Thoracic aorta endothelial cell (primary cell): ENCODE data around the gene UBA3. TPM values are rescaled to one million over a fixed set of nuclear protein-coding genes. Genes with fewer than 3 reads are reported as not detected.

Experiments
- small RNA-seq: library from RNA; depleted of rRNA; stranded (forward); fragments of <200 nt; gene quantifications from one replicate; pipeline ENCODE3, GENCODE V24; 2012
- total RNA-seq: library from RNA; depleted of rRNA; stranded (reverse); fragments of >200 nt; gene quantifications from 2 replicates; pipeline ENCODE4 v1.2.3, GENCODE V29; 2012

The UBA3 gene
- total RNA-seq = 103 and 113 TPM in 2 replicates

DNA sequence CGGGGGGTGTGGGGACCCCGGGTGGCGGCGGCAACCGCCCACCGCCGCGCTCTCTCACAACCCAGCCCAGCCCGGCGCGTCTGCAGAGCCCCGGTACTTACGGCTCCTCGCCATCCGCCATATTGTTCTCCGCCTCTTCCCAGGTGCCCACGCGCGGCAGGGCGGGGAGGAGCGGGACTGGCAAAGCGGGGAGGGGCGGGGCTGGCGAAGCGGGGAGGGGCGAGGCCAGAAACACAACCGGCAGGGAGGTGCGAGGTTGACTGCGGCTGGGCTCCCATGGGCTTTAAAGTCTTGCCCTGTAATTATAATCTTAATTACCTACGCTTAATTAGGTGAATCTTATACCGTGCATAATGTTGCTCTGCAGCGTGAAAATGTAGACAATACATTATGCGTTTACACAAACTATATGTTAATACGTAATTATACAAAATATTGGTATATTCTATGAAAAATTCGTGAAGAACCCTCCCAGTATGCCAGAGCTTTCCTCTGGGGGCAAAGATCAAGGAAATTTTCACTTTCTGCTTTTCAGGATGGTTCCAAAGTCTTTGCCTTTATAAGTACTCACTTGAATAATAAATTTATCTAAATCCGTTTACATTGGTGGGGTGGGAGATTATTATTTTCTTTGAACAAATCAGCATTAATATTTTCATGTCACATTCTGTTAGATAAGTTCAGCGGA is at the start of gene UBA3:
Gene UBA3, minus strand, starts transcription at position 133 of the 688 bp plus-strand sequence. Its CDS starts 12 bp downstream, at position 121.

GRCh38 chr3:69122403-69122802 is 42.2 kb upstream of the UBA3 start, which contains the start of gene LMOD3:
TSS of gene LMOD3 (minus strand) at chr3:69122595. CDS start at chr3:69122386, 209 bp downstream.

DNA sequence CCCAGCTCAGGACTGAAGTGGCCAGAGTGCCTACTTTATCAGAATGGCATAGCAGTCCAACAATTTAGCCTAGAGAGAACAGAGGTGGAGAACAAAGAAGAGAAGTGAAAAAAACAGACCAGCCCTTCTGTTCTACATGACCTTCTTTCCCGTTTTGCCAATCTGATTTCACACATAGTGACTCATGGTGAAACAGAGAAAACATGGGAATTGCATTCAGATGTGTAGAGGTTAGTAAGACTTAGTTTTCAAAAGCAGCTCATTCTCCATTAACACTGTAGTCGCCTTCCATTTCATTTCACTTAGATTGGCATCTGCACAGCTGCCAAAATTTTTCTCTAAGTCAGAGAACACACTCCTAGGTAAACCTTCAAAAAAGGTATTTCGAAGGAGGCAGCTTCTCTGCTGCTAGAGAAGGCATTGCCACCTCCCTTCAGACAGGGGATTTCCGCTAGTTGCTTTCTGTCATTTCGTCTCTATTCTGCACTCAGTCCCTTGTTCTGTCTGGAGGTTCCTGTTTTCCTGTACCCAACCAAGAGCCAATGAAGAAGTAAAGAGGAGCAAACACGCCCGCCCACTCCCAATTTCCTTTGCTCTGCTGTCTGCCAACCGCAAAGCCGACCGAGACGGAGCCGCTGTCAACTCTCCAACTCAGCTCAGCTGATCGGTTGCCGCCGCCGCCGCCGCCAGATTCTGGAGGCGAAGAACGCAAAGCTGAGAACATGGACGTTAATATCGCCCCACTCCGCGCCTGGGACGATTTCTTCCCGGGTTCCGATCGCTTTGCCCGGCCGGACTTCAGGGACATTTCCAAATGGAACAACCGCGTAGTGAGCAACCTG is 4.4 kb upstream of the UBA3 start, which contains the start of gene ARL6IP5:
Gene ARL6IP5, plus strand, starts transcription at position 612 of the 842 bp plus-strand sequence. Its CDS starts 111 bp downstream, at position 723.

DNA sequence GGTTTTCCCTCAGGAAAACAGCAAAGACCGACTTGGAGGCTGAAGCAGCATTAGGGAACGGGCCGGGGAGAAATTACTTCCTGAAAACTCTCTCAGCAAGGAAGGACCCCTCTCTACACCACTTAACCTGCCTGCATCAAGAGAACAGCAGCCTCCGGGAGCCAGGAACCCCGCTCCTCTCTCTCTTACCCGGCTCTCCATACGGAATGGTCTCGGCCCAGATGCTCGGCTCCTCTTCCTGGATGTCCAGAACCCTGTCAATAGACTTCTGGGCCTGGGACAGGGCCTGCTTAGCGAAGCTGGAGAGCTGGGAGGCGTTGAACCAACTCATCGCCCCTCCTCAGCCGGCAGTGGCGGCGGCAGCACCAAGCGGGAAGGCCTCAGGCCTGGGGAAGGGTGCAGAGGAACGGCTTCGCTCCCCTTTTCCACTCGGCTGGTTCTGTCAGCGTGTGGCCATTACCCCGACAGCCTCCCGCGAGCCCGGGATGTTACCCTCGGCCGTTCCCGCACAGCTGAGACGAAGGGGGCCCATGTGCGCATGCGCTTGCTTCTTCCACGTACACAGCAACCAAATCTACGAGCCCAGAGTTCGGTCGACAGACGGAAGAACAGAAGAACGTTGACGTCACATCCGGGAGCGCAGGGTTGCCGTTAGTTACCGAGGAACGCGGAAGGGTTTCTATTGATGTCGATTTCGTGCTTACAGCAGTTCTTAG is 28.3 kb downstream of the UBA3 start, which contains the start of gene TMF1:
Gene TMF1, minus strand, starts transcription at position 578 of the 716 bp plus-strand sequence. Its CDS starts 247 bp downstream, at position 331.

GRCh38 chr3:69013253-69014021 is 66.7 kb downstream of the UBA3 start, which contains the start of gene EOGT:
TSS of gene EOGT (minus strand) at chr3:69013684. CDS start at chr3:69009846, 3,838 bp downstream.

Small RNA genes within 50 kb of the gene (small RNA-seq; reads per million reads assigned to genes)
- 1.5 reads per million, percentile 36 among the genes with 10 or more reads in this experiment for gene MIR3136

Other genes starting within 250 kb of the UBA3 start
- 0.07 TPM in 1 of 2 replicates, not detected in the other for gene TAFA4, start 147.8 kb downstream of the UBA3 start, total RNA-seq
- gene EOGT, start 66.7 kb downstream of the UBA3 start, total RNA-seq = 150 and 163 TPM in 2 replicates
- gene TMF1, start 28.0 kb downstream of the UBA3 start, total RNA-seq = 43.1 and 46.7 TPM in 2 replicates
- gene ARL6IP5, start 4.6 kb upstream of the UBA3 start, total RNA-seq = 120 and 123 TPM in 2 replicates
- not detected in 2 replicates for gene LMOD3, start 42.2 kb upstream of the UBA3 start, total RNA-seq